ENCODE results near the gene TPP2.

Gene TPP2

GRCh38 chr13:102696465-102696864 is 99.7 kb downstream of the TPP2 start:
- no peak for DNase-seq

- DNase-seq, result no peak
These were observed 100.5 kb downstream of the TPP2 start for GRCh38 chr13:102697264-102697663.

- DNase-seq, result no peak
These were observed 101.3 kb downstream of the TPP2 start for GRCh38 chr13:102697929-102698648.

- no peak for DNase-seq
These were observed 101.8 kb downstream of the TPP2 start for GRCh38 chr13:102698649-102698980.

- DNase-seq, result no peak
These were observed 102.7 kb downstream of the TPP2 start for GRCh38 chr13:102699504-102699903.

- DNase-seq, result no peak
These were observed 103.6 kb downstream of the TPP2 start for GRCh38 chr13:102700088-102701031.

- no peak for DNase-seq
These were observed 104.5 kb downstream of the TPP2 start for GRCh38 chr13:102701331-102701730.

GRCh38 chr13:102702965-102703725 is 106.4 kb downstream of the TPP2 start:
- DNase-seq, result no peak

- DNase-seq, result no peak
These were observed 106.9 kb downstream of the TPP2 start for GRCh38 chr13:102703726-102704035.

- no peak for DNase-seq
These were observed 107.7 kb downstream of the TPP2 start for GRCh38 chr13:102704238-102705058.

- peak; percentile 57 for DNase-seq
These were observed 110.7 kb downstream of the TPP2 start for GRCh38 chr13:102707467-102707866.

GRCh38 chr13:102708211-102708610 is 111.4 kb downstream of the TPP2 start:
- no peak for DNase-seq

GRCh38 chr13:102708991-102709390 is 112.2 kb downstream of the TPP2 start:
- no peak for DNase-seq

GRCh38 chr13:102709536-102709935 is 112.8 kb downstream of the TPP2 start:
- no peak for DNase-seq

GRCh38 chr13:102710261-102710679 is 113.5 kb downstream of the TPP2 start:
- DNase-seq, result no peak

GRCh38 chr13:102715447-102715846 is 118.7 kb downstream of the TPP2 start:
- DNase-seq, result no peak

- no peak for DNase-seq
These were observed 122.0 kb downstream of the TPP2 start for GRCh38 chr13:102718746-102719145.

- DNase-seq, result no peak
These were observed 125.0 kb downstream of the TPP2 start for GRCh38 chr13:102721800-102722231.

GRCh38 chr13:102724923-102725322 is 128.1 kb downstream of the TPP2 start:
- peak; percentile 15 for DNase-seq

- no peak for DNase-seq
These were observed 129.6 kb downstream of the TPP2 start for GRCh38 chr13:102726430-102726829.
